Activated naive CD8-positive, alpha-beta T cell treated with anti-CD3 and anti-CD28 coated beads, Interleukin-2, amount 50 U/mL, for 16 hours (primary cell): ENCODE data around the gene LENG1.

Source experiments
- DNase-seq: peaks from one replicate; pipeline ENCODE4 v3.0.0-alpha.2; 2020; ENCODE audit warnings: low read depth, low spot score

Gene LENG1

DNA sequence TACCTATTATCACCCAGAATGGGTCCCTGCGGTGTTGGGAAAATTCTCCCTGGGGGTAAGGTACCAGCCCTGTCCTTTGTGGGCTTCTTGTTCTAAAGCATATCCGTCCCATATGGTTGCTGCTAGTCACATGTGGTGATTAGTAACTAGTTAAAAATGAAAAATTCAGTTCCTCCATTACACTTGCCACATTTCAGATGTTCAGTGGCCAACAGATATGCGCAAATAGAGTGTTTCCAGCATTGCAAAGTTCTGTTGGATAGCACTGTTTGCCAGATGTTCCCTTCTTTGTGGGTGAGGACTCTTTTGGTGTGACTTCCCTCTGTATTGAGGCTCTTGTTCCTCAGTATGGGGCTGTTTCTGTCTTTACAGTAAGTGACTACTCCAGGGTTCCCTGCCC is 18.2 kb downstream of the LENG1 start:
- DNase-seq: no peak

DNA sequence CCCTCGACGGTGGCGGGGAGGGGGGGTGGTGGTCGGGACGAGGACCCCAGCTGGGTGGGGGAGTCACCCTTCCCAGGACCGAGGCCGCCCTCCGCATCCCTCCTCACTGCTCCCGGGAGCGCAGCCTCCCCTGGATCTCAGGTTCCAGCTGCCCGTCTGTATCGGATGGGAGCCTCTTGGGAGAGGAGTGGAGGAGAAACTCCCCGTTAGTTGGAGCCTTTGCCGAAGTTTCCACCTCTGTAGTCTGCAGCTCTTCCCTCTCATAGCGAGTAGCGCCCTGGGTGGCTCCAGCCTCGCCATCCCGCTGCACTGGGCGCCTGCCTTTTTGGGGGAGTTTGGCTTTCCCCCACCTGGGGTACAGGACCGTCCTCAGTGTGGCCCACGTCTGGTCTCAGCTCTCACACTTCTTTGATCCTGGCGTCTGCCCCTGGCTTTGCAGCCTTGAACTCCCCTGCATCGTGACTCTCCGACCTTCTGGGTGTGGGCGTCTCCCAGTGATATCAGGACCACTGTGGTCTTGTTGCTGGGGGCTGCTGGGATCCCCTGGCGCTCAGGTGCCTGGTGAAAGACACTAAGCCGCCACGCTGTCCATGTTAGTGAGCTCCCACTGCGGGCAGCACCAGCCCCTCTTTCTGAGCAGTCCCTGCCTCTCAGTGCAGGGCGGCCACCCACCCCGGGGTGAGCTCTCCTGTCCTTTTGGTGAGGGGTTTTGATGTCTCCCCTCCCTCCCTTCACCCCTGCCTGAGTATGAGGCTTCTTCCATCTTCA is 20.8 kb downstream of the LENG1 start:
- DNase-seq: no peak

DNA sequence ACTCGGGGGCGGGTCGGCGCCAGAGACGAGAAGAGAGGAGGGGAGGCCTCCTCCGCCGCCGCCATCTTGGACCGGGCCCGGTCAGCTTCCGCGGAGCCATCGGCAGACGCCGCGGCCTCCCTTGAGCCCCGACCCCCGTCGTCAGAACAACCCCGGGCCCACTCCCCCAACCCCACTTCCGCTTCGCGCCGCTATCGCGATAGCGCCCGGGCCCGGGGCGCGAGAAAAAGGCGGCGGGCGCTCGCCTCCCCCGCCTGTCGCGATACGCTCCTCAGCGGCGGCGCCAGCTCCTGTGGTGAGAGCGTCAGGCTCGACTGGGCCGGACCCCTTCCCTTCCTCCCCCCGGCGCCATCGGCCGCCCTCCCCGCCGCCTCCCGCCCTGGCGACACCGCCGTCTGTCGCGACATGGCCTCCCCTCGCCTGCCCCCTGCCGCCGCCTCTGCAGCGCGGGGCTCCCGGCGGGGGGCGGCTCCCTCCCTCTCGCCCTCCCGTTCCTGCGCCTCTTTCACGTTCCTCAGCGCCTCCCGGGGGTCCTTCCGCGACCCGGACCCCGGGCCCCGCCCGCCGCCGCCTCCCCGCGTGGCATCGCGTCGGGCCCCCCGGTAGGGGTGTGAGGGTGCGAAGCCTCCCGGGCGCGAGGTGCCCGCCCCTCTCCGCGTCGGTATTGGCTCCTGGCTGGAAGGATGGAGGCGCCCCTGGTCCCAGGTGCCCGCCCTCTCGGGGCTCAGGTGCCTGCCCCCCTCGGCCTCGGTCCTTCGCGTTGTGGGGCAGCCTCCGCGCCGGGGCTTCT is 21.6 kb downstream of the LENG1 start, which contains the start of gene CNOT3:
CNOT3 (plus strand) TSS at position 64 of the 790 bp plus-strand sequence. CDS start 5,217 bp downstream, outside the sequence.
- no peak for DNase-seq

DNA sequence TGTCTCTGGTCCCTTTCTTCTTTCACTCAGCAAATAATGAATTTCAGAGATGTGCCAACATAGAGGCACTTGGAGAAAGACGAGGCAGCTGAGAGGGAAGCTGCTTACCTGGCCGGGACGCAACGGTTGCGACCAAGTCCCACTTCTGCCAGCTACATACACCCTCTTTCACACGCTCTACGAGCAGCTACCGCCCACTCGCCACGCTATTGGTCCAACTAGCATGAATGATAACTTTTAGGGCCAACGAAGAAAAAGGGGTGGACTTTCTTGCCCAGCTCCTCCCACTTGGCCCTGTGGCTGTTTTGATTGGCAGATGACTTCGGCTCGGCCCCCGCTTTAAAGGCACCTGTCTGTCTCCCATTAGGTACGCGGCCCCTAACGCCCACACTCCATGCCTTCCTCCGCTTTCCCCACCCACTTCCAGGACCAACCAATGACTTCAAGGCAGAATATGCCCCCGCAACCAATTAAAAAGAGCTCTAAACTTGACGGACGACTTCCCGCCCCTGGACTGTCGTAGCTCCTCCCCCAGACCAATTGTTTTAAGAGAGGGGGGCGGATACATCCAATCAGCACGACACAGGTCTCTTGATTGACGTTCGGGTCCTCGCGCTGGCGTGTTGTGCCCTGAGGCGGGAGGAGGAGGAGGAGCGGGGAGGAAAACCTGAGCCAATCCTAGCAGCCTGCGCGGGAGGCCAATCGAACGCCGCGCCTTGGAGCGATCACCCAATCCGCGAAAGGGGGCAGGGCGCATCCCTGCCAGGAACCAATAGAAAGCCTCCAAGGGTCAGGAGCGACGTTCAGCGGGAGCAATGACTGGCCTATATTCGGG is 22.4 kb downstream of the LENG1 start:
- peak; percentile 98 for DNase-seq

DNA sequence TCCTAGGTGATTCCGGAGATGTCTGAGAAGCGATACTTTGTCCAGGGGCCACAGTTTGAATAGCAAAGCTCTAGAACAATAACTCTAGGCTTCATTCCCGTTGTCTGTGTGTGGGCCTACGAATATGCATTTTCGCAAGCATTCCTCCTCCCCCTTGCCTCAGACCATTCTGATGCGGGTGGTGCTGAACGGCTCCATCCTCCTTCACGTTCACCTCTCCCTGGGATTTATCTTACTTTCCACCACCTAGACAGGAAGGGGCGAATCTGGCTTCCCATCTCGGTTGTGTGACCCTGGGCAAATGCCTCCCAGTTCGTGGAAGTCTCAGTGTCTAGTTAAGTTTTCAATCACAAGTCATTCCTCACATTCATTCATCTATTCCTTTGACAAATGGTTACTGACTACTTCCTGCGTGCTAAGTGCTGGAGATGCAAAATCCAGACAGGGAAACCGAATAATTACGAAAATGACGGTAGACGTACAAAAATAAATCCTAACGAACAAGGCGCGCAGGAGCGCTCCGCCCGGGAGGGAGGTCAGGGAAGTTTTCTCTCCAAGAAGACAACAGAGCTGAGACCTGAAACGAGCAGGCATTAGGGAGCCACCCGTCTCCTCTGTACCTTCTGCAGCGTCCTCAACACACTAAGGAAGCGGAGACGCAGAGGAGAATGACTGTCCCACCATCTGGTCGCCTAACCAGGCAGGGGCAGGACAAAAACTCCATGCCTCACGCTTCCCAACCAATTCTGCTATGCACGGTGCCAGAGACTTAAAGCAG is 23.2 kb downstream of the LENG1 start:
- DNase-seq: no peak

DNA sequence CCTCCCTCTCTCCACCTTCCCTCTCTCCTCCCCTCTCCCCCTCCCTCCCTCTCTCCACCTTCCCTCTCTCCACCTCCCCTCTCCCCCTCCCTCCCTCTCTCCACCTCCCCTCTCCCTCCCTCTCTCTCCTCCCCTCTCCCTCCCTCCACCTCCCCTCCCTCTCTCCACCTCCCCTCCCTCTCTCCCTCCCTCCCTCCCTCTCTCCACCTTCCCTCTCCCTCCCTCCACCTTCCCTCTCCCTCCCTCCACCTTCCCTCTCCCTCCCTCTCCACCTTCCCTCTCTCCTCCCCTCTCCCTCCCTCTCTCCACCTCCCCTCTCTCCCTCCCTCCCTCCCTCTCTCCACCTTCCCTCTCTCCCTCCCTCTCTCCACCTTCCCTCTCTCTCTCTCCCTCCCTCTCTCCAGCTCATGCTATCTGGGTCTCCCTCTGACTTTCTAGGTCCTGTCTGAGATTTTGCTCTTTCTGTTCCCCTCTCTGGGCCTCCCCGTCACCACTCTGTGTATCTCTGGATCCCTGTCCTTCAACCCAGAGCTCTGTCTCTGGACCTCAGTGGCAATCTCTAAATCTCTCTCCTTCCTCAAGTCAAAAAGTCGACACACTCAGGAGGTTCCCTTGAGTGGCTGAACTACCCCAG is 25.4 kb downstream of the LENG1 start:
- no peak for DNase-seq

DNA sequence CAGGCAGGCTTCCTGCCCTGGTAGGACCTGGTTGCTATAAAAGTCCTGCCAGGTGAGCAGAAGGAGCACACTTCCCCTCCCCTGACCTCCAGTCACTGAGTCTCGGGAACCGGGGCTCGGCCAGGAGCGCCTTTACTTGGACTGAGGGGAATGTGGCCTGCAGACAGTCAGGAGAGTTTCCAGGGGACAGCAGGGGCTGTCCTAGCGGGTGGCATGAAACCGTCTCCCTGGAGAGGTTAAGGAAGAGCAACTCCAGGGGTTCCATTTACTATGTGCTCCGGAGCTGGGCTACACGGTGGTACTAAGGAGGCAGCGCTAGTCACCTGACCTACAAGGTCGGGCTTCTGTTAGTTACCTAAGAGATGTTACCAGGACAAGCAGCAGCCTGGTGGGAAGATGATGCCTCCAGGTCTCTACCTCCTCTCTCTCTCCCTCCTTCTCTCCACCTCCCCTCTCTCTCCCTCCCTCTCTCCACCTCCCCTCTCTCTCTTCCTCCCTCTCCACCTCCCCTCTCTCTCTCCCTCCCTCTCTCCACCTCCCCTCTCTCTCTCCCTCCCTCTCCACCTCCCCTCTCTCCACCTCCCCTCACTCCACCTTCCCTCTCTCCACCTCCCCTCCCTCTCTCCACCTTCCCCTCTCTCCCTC is 26.1 kb downstream of the LENG1 start:
- no peak for DNase-seq

DNA sequence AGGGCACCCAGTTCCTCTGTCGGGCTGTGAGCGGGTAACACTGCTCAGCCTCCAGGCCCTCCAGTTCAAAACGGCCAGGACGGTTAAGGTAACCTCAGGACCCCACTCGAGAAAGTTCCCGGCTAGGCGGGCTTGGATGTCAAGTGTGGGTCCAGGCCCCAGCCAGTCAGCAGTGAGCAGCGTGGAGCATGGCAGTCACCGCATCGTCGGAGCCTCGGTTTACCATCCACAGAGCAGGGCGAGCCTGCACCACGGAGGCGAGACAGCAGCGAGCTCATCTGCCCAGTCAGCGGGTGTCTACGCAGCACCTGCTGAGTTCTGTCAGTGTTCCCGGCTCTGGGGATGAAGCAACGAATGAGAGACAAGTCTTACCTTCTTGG is 29.9 kb downstream of the LENG1 start:
- no peak for DNase-seq

DNA sequence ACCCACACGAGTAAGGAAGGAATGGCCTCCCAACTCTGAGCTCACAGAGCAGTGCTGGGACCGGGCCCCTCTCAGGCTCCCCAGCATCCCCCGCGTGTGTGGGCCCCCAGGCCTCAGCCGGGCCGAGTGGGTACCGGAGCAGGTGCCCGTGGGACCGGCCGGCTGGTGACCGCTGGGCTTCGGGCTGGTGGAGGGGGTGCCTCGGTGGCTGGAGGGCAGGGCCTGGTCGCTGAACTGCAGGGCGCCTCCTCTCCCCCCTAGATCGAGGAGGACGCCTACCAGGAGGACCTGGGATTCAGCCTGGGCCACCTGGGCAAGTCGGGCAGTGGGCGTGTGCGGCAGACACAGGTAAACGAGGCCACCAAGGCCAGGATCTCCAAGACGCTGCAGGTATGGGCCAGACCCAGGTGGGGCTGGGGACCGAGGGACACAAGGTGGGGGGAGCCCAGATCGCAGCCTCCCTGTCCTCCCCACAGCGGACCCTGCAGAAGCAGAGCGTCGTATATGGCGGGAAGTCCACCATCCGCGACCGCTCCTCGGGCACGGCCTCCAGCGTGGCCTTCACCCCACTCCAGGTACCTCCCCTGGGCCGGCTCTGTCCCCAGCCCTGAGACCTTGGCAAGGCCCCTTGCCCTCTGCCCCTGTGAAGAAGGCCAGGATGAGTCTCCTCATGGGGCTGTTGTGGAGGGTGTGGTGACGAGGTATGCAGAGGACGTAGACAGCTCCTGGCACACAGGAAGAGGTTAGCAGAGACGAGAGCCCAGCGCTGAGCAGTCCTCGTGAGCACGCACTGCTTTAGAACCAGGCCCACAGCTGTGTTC is 30.5 kb downstream of the LENG1 start:
- DNase-seq: no peak

DNA sequence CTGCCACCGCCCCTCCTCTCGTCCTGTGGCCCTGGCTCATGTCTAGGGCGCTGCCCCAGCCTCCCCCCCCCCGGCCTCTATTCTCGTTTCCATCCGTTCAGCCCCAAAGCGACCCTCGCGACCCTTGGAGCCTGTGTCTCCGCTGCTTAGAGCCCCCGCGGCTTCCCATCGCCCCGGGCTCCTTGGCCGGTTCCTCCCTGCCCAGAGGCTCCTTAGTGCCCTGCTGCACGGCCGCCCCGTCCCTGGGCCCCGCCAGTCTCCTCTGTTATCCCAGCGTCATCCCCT is 31.1 kb downstream of the LENG1 start:
- no peak for DNase-seq

DNA sequence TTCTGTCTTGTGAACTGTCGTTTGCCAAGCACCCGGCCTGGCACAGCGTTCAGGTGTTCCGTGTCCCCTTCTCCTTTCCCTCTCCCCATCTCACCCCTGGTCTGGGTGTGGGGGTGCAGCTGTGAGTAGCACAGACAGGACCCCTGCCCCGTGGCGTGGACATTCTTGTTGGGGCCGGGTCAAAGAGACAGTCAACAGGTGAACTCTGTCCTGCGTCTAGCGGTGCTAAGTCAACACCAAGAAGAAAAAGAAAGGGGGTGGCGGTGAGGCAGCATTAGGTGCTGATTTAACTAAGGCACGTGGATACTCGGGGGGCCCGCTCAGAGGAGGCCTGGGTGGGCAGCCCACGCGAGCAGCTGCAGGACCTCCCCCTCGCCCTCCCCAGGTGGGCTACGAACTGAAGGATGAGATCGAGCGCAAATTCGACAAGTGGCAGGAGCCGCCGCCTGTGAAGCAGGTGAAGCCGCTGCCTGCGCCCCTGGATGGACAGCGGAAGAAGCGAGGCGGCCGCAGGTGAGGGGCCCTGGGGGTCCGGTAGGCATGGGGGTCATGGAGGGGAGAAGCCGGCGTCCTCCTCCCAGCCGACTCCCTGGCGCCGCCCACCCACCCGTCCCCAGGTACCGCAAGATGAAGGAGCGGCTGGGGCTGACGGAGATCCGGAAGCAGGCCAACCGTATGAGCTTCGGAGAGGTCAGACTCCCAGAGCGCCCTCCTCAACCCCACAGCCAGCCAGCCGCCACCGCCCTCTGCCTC is 31.7 kb downstream of the LENG1 start:
- no peak for DNase-seq

DNA sequence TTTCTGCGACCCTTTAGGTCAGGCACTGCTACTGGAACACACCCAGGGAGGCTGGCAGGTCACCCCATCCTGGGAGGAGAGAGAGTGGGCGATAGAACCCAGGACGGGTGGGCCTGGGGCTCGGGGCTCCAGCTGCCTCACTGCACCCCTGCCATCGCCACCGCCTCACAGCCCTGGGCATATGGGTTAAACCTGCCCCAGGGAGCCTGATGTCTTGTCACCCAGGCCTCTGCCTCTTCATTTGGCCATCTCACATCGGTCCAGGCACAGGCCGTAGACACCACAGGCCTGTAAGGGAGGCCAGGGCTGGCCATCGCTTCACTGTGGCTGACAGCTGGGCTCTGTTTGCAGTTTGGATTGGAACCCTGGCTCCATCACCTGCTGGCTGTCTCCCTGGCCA is 33.8 kb downstream of the LENG1 start:
- DNase-seq: no peak

DNA sequence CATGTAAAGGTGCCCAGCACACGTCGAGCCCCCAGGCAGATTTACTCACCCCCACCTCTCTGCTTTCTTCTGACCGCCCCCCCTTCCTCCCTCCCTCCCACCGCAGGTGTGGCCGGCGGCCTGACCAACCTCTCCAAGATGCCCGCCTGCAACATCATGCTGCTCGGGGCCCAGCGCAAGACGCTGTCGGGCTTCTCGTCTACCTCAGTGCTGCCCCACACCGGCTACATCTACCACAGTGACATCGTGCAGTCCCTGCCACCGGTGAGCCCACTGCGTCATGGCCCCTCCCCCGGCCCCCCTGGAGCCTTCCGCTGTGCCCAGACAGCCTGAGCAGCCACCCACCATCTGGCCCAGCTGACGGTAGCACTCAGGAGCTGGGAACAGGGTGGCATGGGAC is 35.1 kb downstream of the LENG1 start:
- DNase-seq: no peak

DNA sequence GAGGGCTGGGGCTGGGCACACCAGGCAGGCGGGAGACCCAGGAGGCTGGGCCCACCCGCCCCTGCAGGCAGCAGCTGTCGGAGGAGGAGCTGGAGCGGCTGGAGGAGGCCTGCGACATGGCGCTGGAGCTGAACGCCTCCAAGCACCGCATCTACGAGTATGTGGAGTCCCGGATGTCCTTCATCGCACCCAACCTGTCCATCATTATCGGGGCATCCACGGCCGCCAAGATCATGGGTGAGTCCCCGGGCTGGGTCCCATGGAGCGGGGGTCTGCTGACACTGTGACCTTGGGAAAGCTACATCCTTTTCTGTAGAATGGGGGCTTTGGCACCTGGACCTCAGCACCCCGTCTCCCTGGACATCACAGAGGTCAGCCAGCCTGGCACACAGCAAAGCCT is 35.8 kb downstream of the LENG1 start:
- DNase-seq: no peak

DNA sequence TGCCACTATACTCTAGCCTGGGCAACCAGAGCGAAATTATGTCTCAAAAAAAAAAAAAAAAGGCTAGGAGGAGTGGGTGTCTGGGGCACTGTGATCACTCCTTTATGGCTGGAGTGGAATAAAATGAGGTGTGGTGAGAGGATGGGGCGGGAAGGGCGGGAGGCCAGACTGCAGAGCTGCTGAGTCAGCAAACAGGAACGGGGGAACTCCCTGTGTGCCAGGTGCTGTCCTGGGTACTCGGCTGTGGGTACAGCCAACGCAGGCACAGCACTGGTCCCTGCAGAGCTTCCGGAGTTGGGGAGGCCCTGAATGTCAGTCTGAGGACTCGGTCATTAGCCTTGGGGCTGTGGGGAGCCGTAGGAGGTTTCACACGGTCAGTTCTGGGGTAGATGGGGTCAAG is 38.3 kb downstream of the LENG1 start:
- no peak for DNase-seq

DNA sequence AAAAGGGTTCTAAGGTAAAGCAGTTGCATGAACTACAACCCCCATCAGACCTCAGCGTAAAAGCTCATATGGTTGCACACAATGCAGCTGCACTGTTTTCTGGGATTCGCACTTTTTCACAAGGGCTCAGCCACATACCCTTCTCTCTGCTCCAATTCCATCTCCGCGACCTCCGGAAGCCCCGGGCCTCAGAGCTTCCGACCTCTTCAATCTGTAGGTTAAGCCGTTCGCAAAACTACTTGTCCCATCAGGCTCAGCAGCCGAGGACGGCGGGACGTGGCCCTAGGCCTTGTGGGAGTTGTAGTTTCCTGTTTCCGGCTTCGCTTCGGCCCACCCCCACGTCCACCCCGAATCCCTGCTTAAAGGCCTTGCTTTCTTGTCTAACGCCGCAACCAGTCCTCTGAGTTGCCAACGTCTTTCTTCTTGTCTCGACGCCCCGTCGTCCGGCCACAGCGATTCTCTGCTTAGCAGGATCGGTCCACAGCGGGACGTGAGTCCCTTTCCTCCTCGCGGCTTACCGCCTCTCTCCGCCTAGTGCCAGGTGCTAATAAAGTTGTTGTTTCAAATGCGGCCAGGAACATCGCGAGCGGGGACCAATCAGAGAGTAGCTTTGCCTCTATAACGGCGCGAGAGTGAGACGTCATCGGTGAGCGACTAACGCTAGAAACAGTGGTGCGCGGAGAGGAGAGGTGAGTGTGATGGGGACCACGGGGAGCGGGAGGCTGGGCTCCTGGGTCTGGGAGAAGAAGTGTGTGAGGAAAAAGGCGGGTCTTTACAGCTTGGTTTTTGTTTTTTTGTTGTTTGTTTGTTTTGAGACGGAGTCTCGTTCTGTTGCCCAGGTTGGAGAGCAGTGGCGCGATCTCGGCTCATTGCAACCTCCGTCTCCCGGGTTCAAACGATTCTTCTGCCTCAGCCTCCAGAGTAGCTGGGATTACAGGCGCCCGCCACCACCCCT is 44.1 kb downstream of the LENG1 start, which contains the start of the genes PRPF31 and TFPT:
PRPF31 (plus strand) TSS at position 646 of the 955 bp plus-strand sequence. CDS start 2,525 bp downstream, outside the sequence.
TFPT (minus strand) TSS at position 549 of the 955 bp plus-strand sequence; CDS start at position 161, 388 bp downstream.
- peak; percentile 93 for DNase-seq

DNA sequence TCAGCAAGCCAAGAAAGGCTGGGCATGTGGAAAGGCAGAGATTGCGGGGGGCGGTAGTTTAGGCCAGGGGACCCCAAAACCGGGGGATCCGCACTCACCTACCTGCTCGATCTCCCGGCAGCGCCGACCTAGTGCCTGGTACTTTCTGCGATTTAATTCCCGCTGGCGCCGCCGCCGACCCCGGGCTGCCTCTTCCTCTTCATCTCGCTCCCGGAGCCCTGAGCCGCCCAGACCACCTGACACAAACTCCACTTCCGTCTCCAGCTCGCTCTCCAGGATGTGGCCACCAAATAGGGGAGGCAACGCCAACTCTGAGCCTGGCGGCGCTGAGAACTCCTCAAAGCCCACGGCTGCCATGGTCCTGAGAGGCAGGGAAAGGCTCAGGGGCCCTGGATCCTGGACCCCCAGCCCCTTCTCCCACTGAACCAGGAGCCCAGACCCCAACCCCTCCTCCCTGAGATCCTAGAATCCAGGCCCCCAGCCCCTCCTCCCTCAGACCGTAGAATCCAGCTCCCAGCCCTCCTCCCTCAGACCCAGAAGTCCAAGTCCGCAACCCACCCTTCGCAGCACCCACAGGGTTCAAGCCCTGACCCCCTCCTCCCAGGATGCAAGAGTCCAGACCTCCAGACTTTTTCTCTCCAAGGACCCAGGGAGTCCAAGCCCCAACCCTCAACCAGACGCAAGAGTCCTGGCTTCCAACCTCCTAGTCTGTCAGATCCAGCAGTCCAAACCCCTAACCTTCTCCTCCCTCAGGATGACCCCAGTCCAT is 45.0 kb downstream of the LENG1 start:
- DNase-seq: no peak
